ENCODE results near the gene PSMC3.

PSMC3 gene

GRCh38 chr11:47442514-47442913 is 16.3 kb upstream of the PSMC3 start:
- no peak for DNase-seq

GRCh38 chr11:47441421-47441820 is 15.2 kb upstream of the PSMC3 start:
- no peak for DNase-seq

GRCh38 chr11:47440054-47440476 is 13.8 kb upstream of the PSMC3 start:
- DNase-seq = no peak

GRCh38 chr11:47438721-47439120 is 12.5 kb upstream of the PSMC3 start:
- no peak for DNase-seq

GRCh38 chr11:47437746-47438418 is 11.6 kb upstream of the PSMC3 start:
- no peak for DNase-seq

- DNase-seq = no peak
Measured at GRCh38 chr11:47437218-47437745, 11.0 kb upstream of the PSMC3 start.

GRCh38 chr11:47436726-47437125 is 10.5 kb upstream of the PSMC3 start:
- DNase-seq = no peak

GRCh38 chr11:47435687-47436086 is 9.4 kb upstream of the PSMC3 start:
- no peak for DNase-seq

GRCh38 chr11:47434011-47434786 is 8.0 kb upstream of the PSMC3 start:
- peak; percentile 23 for DNase-seq

- no peak for DNase-seq
Measured at GRCh38 chr11:47433157-47433556, 6.9 kb upstream of the PSMC3 start.

- no peak for DNase-seq
Measured at GRCh38 chr11:47431356-47432083, 5.3 kb upstream of the PSMC3 start.

- DNase-seq = no peak
Measured at GRCh38 chr11:47430524-47430923, 4.3 kb upstream of the PSMC3 start.

GRCh38 chr11:47425611-47426010 is 628 bp downstream of the PSMC3 start:
- no peak for DNase-seq

- DNase-seq = no peak
Measured at GRCh38 chr11:47418454-47419259, 7.6 kb downstream of the PSMC3 start.

GRCh38 chr11:47417712-47418111 is 8.5 kb downstream of the PSMC3 start:
- no peak for DNase-seq

- peak; percentile 94 for DNase-seq
Measured at GRCh38 chr11:47415949-47416472, 10.2 kb downstream of the PSMC3 start.

GRCh38 chr11:47415091-47415854 is 11.0 kb downstream of the PSMC3 start:
- DNase-seq = no peak

- no peak for DNase-seq
Measured at GRCh38 chr11:47414685-47415070, 11.6 kb downstream of the PSMC3 start.

GRCh38 chr11:47413908-47414684 is 12.1 kb downstream of the PSMC3 start:
- peak; percentile 70 for DNase-seq

- no peak for DNase-seq
Measured at GRCh38 chr11:47413351-47413750, 12.9 kb downstream of the PSMC3 start.

Measured in fibroblast of skin of right quadriceps (primary cell).